Gastrocnemius medialis (tissue), 4 donors: Measurements from ENCODE around the gene CEBPA.

ENCODE experiments used
- CTCF ChIP-seq, 5 experiments: fragments of 450-650 bp in 3 of 5; fragments of 200-600 bp in 2 of 5; sonication (generic) in 2 of 5; IDR thresholded peaks in 4 of 5; conservative IDR thresholded peaks in 1 of 5; 1 replicate in 4 of 5; 2 replicates in 1 of 5; pipeline ENCODE4 v1.5.1; 2016 to 2019; ENCODE audit warnings: antibody characterized with exemption in 5 of 5, mild to moderate bottlenecking in 3 of 5, moderate library complexity in 3 of 5
- POLR2A ChIP-seq, 2 donors: fragments of 450-650 bp; IDR thresholded peaks; one replicate each; pipeline ENCODE4 v1.6.1; 2017; ENCODE audit warnings: antibody characterized with exemption in 2 of 2, mild to moderate bottlenecking in 2 of 2, moderate library complexity in 2 of 2

- no peak for TF ChIP-seq CTCF (IDR thresholded peaks at IDR 0.05 in 4 of 5, conservative IDR thresholded peaks at IDR 0.05 in 1 of 5)
- TF ChIP-seq POLR2A (IDR thresholded peaks at IDR 0.05) = no peak
Observed at GRCh38 chr19:33259539-33259938, 42.8 kb downstream of the CEBPA start.
